Immature natural killer cell (primary cell): ENCODE results near the gene EXOC5. TPM values are rescaled to one million over a fixed set of nuclear protein-coding genes. Genes with fewer than 3 reads are reported as not detected.

Source experiments
- DNase-seq, 3 donors: peaks; one replicate each; pipeline ENCODE4 v3.0.0; 2022; ENCODE audit warnings: mixed read lengths in 1 of 3
- H3K27ac Mint-ChIP-seq, 6 donors: one replicate each; pipeline ENCODE4 v1.8.0; 2020; ENCODE audit warnings: mixed read lengths in 6 of 6, mild to moderate bottlenecking in 5 of 6, inconsistent platforms in 4 of 6, moderate library complexity in 3 of 6
- H3K27me3 Mint-ChIP-seq, 3 donors: one replicate each; pipeline ENCODE4 v1.8.0; 2020 to 2021; ENCODE audit warnings: low read depth in 3 of 3, mild to moderate bottlenecking in 3 of 3, mixed read lengths in 3 of 3, moderate library complexity in 3 of 3, inconsistent platforms in 1 of 3
- H3K36me3 Mint-ChIP-seq, 3 donors: one replicate each; pipeline ENCODE4 v1.8.0; 2020; ENCODE audit warnings: mixed read lengths in 3 of 3, inconsistent platforms in 2 of 3, mild to moderate bottlenecking in 2 of 3
- H3K4me1 Mint-ChIP-seq, 2 donors: one replicate each; pipeline ENCODE4 v1.8.0; 2020; ENCODE audit warnings: inconsistent platforms in 2 of 2, mild to moderate bottlenecking in 2 of 2, mixed read lengths in 2 of 2, moderate library complexity in 1 of 2
- H3K4me3 Mint-ChIP-seq, 5 donors: one replicate each; pipeline ENCODE4 v1.8.0; 2020; ENCODE audit warnings: mild to moderate bottlenecking in 5 of 5, mixed read lengths in 5 of 5, inconsistent platforms in 3 of 5, moderate library complexity in 3 of 5
- H3K9me3 Mint-ChIP-seq, 6 donors: one replicate each; pipeline ENCODE4 v1.8.0; 2020; ENCODE audit warnings: mild to moderate bottlenecking in 6 of 6, mixed read lengths in 6 of 6, inconsistent platforms in 4 of 6, moderate library complexity in 3 of 6
- polyA plus RNA-seq, 3 donors: library from polyadenylated mRNA; unstranded; fragments of 300-500 nt; fragmentation: Illumina TruSeq; gene quantifications; one replicate each; pipeline ENCODE4 v1.2.3, GENCODE V29; 2021

Gene EXOC5
- polyA plus RNA-seq, 3 donors from 2014 or later = 46.4 to 69.3 (median 59.6) TPM

GRCh38 chr14:57169901-57170300, 98.8 kb downstream of the EXOC5 start:
- H3K36me3 Mint-ChIP-seq = no peaks in the 10 kb centered on the region
- H3K4me3 Mint-ChIP-seq = no peak overlapping the region
- H3K9me3 Mint-ChIP-seq = no peaks in the 10 kb centered on the region
- H3K27me3 Mint-ChIP-seq = peaks cover 5 to 7% (median 5%) of the 10 kb centered on the region in 3 donors
- no peaks in the 10 kb centered on the region for H3K4me1 Mint-ChIP-seq
- H3K27ac Mint-ChIP-seq = no peak overlapping the region
- no peak for DNase-seq

GRCh38 chr14:57168138-57168679, 100.5 kb downstream of the EXOC5 start:
- H3K27ac Mint-ChIP-seq = no peak overlapping the region
- DNase-seq = no peak
- H3K4me1 Mint-ChIP-seq = no peaks in the 10 kb centered on the region
- no peaks in the 10 kb centered on the region for H3K9me3 Mint-ChIP-seq
- peaks cover 5 to 7% (median 5%) of the 10 kb centered on the region in 3 donors for H3K27me3 Mint-ChIP-seq
- no peaks in the 10 kb centered on the region for H3K36me3 Mint-ChIP-seq
- H3K4me3 Mint-ChIP-seq = no peak overlapping the region

GRCh38 chr14:57161583-57162234, 107.0 kb downstream of the EXOC5 start:
- no peak overlapping the region for H3K4me3 Mint-ChIP-seq

DNA sequence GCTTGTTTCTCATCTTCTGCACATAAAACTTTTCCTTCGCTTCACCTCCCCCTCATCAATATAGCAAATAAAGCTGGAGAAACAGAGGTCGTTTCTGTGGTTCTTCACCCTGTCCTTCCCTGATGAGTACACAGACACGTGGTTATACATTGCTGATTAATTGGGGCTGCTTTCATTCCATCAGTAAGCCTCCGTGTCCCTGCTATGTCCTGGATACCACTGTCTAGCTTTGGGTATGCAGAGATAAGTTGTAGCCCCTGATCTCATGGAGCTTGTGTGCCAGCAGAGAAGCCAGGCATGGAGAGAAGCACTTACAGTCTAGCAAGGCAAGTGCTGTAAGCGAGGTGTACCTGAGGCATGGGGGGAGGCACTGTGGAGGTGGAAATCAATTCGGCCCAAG, 108.4 kb downstream of the EXOC5 start:
- H3K27ac Mint-ChIP-seq = no peak overlapping the region
- H3K36me3 Mint-ChIP-seq = no peaks in the 10 kb centered on the region
- no peaks in the 10 kb centered on the region for H3K4me1 Mint-ChIP-seq
- DNase-seq = no peak
- H3K27me3 Mint-ChIP-seq = peaks cover 0 to 6% (median 4%) of the 10 kb centered on the region in 3 donors
- H3K4me3 Mint-ChIP-seq = no peak overlapping the region
- H3K9me3 Mint-ChIP-seq = no peaks in the 10 kb centered on the region

More at GRCh38 chr14:57161583-57162234, 107.0 kb downstream of the EXOC5 start:
- no peaks in the 10 kb centered on the region for H3K4me1 Mint-ChIP-seq
- peaks cover 0 to 6% (median 2%) of the 10 kb centered on the region in 3 donors for H3K27me3 Mint-ChIP-seq
- no peaks in the 10 kb centered on the region for H3K36me3 Mint-ChIP-seq
- H3K27ac Mint-ChIP-seq = no peak overlapping the region
- no peak for DNase-seq
- H3K9me3 Mint-ChIP-seq = no peaks in the 10 kb centered on the region

DNA sequence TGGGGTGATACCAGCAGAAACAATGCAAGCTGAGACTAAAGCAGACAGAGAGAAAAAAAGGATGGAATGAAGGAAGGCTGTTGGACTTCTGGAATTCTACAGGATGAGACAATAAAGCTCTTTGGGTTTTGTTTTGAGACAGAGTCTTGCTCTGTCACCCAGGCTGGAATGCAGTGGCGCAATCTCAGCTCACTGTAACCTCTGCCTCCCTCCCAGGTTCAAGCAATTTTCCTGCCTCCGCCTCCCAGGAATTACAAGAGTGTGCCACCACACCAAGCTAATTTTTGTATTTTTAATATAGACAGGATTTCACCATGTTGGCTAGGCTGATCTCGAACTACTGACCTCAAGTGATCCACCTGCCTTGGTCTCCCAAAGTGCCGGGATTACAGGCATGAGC, 115.4 kb downstream of the EXOC5 start:
- Mint-ChIP-seq H3K36me3 (no peaks in the 10 kb centered on the region), H3K9me3 (no peaks in the 10 kb centered on the region), H3K4me1 (no peaks in the 10 kb centered on the region), H3K27me3 (peaks cover 2 to 7% (median 3%) of the 10 kb centered on the region in 3 donors), H3K4me3 (no peak overlapping the region), H3K27ac (no peak overlapping the region)
- DNase-seq = no peak

Other genes with a start within 250 kb of the EXOC5 start
- gene AP5M1, start 66 bp upstream of the EXOC5 start, polyA plus RNA-seq = 10 to 100 TPM; 27.2 to 52.0 (median 42.7) TPM
- 10 to 100 TPM in 2 of 3 donors, 1 to 10 TPM in 1; 7.0 to 12.4 (median 11.1) TPM for gene NAA30, start 121.7 kb upstream of the EXOC5 start, polyA plus RNA-seq
- gene CCDC198, start 225.0 kb upstream of the EXOC5 start, polyA plus RNA-seq = not detected